Mucosa of descending colon (tissue), 3 donors: ENCODE measurements around the gene LBH. TPM values are rescaled to one million over a fixed set of nuclear protein-coding genes. Genes with fewer than 3 reads are reported as not detected.
"Not testable (repeated sequence)": the region's sequence is repeated elsewhere in the genome, so short reads cannot be mapped to it uniquely, and the experiment has no call there.

Experiments
- ATAC-seq: fragments of 200-7000 bp; cut with Tn5 transposase; one replicate; pipeline ENCODE4 v1.9.1; 2020; ENCODE audit warnings: mild to moderate bottlenecking, moderate library complexity
- DNase-seq, 3 donors: peaks; one replicate each; pipeline ENCODE4 v3.0.0-alpha.2; 2020
- H3K36me3 ChIP-seq: fragments of 200-600 bp; one replicate; pipeline ENCODE4 v1.8.0; 2021; ENCODE audit warnings: low read depth, mild to moderate bottlenecking
- H3K4me1 ChIP-seq: fragments of 200-600 bp; one replicate; pipeline ENCODE4 v1.8.0; 2021; ENCODE audit warnings: low read depth, mild to moderate bottlenecking
- H3K4me3 ChIP-seq: fragments of 200-600 bp; one replicate; pipeline ENCODE4 v1.8.0; 2021; ENCODE audit warnings: mild to moderate bottlenecking
- H3K9me3 ChIP-seq: fragments of 200-600 bp; one replicate; pipeline ENCODE4 v1.8.0; 2021; ENCODE audit warnings: mild to moderate bottlenecking
- CTCF ChIP-seq: fragments of 200-600 bp; IDR thresholded peaks from one replicate; pipeline ENCODE4 v1.8.0; 2022; ENCODE audit warnings: antibody characterized with exemption, mild to moderate bottlenecking
- intact Hi-C, 2 donors: fragments of 100-400 bp; cut with DNase I in 1 of 2; cut with micrococcal nuclease in 1 of 2; formaldehyde crosslinking; loops; one replicate each; pipeline versions ENCODE4 v1.11.0 to v1.11.1; 2022; cut with DNase I, micrococcal nuclease
- total RNA-seq, 3 donors: library from RNA; stranded (reverse); fragmentation: NEBNext Ultra II Directional in 2 of 3; extraction: Animal tissue kit (Norgen Biotek cat#: 25700) in 2 of 3; gene quantifications; one replicate each; pipeline versions ENCODE4 v1.2.1 to v1.2.4, GENCODE V29; 2021 to 2023
- donor health status: DM: no; HTN: no; CAD: no; lungs with moderate emphysema.
- donor health status: DM: no; HTN: no; CAD: no.
- donor health status: DM: no; HTN: yes; CAD: no.

The LBH gene
- total RNA-seq, 3 donors from 2014 or later = 7.2 to 12.8 (median 12.4) TPM

- intact Hi-C loops = no loop called here
- H3K9me3 ChIP-seq = no peaks in the 10 kb centered on the region
- no peaks in the 10 kb centered on the region for H3K36me3 ChIP-seq
- no peak for ATAC-seq
- no peak for DNase-seq
- H3K4me1 ChIP-seq = no peaks in the 10 kb centered on the region
- no peak for TF ChIP-seq CTCF
- no peak overlapping the region for H3K4me3 ChIP-seq
These were observed 35.4 kb downstream of the LBH start for GRCh38 chr2:30266705-30267104.

- Histone ChIP-seq H3K9me3 (no peaks in the 10 kb centered on the region), H3K36me3 (no peaks in the 10 kb centered on the region), H3K4me1 (no peaks in the 10 kb centered on the region), H3K4me3 (no peak overlapping the region)
- no peak for TF ChIP-seq CTCF
- DNase-seq = peak in 1 of 3 donors; percentile 21
- intact Hi-C loops = no loop called here
- ATAC-seq = peak; percentile 25
These were observed 36.0 kb downstream of the LBH start for GRCh38 chr2:30267161-30267975.

GRCh38 chr2:30268296-30268871 lies 37.0 kb downstream of the LBH start:
- no peak overlapping the region for H3K4me3 ChIP-seq
- DNase-seq (no peak), ATAC-seq (no peak)
- no peaks in the 10 kb centered on the region for H3K9me3 ChIP-seq
- H3K36me3 ChIP-seq = no peaks in the 10 kb centered on the region
- intact Hi-C loops = no loop called here
- H3K4me1 ChIP-seq = peaks cover 6% of the 10 kb centered on the region
- TF ChIP-seq CTCF = no peak

GRCh38 chr2:30269114-30269770 lies 37.9 kb downstream of the LBH start:
- H3K4me1 ChIP-seq = peaks cover 15% of the 10 kb centered on the region
- ATAC-seq, H3K36me3 ChIP-seq, H3K9me3 ChIP-seq, DNase-seq, H3K4me3 ChIP-seq, intact Hi-C loops: not testable (repeated sequence)

GRCh38 chr2:30269771-30270145 lies 38.4 kb downstream of the LBH start:
- Histone ChIP-seq H3K36me3 (no peaks in the 10 kb centered on the region), H3K4me1 (peaks cover 17% of the 10 kb centered on the region), H3K4me3 (no peak overlapping the region), H3K9me3 (no peaks in the 10 kb centered on the region)
- TF ChIP-seq CTCF = no peak
- intact Hi-C loops = no loop called here
- no peak for DNase-seq
- no peak for ATAC-seq

- Histone ChIP-seq H3K9me3 (no peaks in the 10 kb centered on the region), H3K4me3 (no peak overlapping the region), H3K4me1 (peaks cover 18% of the 10 kb centered on the region), H3K36me3 (no peaks in the 10 kb centered on the region)
- intact Hi-C loops = no loop called here
- DNase-seq (no peak), ATAC-seq (no peak)
- no peak for TF ChIP-seq CTCF
These were observed 38.8 kb downstream of the LBH start for GRCh38 chr2:30270166-30270565.
